Measurements from ENCODE around the gene ALG12. TPM values are rescaled to one million over a fixed set of nuclear protein-coding genes. Genes with fewer than 3 reads are reported as not detected.
"Not testable (repeated sequence)": the region's sequence is repeated elsewhere in the genome, so short reads cannot be mapped to it uniquely, and the experiment has no call there.

Gene ALG12
- total and polyA plus RNA-seq, 9 donors, result 3.5 to 19.2 (median 13.7) TPM

DNA sequence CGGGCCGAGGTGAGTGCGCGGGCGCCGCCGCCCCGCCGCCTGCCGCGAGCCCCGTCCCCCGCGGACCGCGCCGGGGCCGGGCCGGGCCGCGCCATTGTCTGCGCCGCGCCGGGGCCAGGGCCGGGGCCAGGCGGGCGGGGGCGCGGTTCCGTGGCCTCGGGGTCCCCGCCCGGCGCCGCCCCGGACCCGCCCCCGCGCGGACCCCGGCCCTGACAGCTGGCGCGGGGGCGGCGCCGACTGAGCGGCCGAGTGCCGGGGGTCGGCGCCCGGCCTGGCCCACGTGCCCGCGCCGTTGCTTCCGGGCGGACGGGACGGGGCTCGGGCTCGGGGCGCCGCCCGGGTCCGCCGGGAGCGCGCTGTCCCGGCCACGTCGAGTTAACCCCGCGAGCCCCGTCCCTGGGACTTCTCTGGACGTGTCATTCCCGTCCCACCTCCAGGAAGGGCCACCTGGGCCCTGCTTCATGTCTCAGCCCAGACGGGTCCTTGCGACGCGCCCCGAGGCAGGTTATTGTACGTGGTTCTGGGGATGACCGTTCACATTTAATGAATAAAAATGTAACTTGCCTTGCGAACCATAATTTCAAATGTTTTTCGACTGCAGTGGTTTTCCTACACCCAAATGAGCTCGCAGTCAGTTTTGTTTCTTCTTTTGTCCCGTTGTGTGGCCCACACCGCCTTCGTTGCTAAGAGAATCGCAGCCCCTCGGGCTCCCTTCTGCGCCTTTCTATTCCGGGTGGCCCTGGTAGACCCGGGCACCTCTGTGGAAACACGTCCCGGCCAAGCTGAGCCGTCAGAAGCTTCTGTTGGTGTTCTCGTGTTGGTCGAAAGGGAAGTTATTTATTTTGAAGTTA is 64.0 kb downstream of the ALG12 start:
- H3K27ac ChIP-seq, result peak overlapping the region; percentile 5 to 48
- H3K9me3 ChIP-seq, result no peaks in the 10 kb centered on the region
- no peaks in the 10 kb centered on the region for H3K36me3 ChIP-seq
- TF ChIP-seq, protein P1, sequence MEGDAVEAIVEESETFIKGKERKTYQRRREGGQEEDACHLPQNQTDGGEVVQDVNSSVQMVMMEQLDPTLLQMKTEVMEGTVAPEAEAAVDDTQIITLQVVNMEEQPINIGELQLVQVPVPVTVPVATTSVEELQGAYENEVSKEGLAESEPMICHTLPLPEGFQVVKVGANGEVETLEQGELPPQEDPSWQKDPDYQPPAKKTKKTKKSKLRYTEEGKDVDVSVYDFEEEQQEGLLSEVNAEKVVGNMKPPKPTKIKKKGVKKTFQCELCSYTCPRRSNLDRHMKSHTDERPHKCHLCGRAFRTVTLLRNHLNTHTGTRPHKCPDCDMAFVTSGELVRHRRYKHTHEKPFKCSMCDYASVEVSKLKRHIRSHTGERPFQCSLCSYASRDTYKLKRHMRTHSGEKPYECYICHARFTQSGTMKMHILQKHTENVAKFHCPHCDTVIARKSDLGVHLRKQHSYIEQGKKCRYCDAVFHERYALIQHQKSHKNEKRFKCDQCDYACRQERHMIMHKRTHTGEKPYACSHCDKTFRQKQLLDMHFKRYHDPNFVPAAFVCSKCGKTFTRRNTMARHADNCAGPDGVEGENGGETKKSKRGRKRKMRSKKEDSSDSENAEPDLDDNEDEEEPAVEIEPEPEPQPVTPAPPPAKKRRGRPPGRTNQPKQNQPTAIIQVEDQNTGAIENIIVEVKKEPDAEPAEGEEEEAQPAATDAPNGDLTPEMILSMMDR (IDR thresholded peaks at IDR 0.05), result no peak
- TF ChIP-seq POLR2A (IDR thresholded peaks at IDR 0.05), result no peak
- no peak for TF ChIP-seq EP300 (IDR thresholded peaks at IDR 0.05)
- peaks cover 19% of the 10 kb centered on the region for H3K4me1 ChIP-seq (ENCODE audit: insufficient read depth)
- peak overlapping the region; percentile 47 for H3K4me3 ChIP-seq
- DNase-seq, result peak in 3 of 5 donors; percentile 54 to 62 (median 59)
- intact Hi-C loops (cut with DNase I), result no loop called here
- no peaks in the 10 kb centered on the region for H3K27me3 ChIP-seq
- 1% methylated on average over 23 to 101 of the region's 101 CpGs for WGBS, 3 donors

DNA sequence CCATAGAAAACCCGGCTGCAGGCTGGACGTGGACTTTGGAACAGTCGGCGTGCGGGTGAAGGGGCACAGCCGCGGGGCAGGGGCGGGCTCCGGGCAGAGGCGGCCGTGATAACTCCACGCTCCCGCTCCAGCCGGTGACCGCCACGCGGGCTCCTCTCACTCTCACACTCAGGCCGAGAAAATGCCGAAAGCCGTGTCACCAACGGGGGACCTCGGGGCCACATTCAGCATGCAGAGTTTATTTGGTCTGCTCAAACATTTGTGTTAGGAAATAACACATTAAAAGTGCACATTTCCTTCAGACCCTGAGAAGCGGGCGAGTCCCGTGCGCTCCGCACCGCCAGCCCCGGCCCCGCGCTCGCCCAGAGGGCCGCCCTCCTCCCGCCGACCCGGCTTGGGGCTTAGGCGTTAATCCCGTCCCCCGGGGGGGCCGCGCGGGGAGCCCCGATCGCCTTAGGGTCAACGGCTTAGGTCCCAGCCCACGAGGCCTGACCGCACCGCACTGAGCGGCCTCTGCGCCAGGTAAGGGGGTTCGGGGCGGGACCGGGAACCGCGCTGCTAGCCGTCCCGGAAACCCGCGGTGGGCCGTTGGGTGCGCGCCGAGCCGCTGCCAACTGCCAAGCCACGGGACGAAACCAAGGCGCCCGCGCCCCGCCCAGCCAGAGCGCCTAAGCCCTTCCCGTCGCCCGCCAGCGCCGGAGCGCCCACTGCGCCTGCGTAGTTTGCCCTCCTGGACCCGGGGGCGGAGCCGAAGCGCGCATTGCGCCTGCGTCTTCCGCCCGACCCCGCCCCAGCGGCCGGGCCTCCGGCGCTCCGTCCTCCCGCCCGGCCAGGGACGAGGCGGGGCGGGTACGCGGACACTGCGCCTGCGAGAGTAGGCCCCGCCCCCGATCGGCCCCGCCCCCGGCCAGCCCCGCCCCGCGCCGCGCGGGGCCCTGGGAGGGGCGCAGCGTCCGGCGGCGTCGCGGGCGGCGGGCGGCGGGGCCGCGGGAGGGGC is 65.0 kb downstream of the ALG12 start, which contains the start of gene ZBED4:
Gene ZBED4 (plus strand): TSS at position 947 of the 997 bp plus-strand sequence. CDS start 29,819 bp downstream, outside the sequence.
- peak within 1 kb of the TSS; percentile 9 to 79 for H3K27ac ChIP-seq
- peak; percentile 64 for TF ChIP-seq POLR2A (IDR thresholded peaks at IDR 0.05)
- TF ChIP-seq EP300 (IDR thresholded peaks at IDR 0.05), result no peak
- DNase-seq, result peak; percentile 95 to 99 (median 98)
- H3K27me3 ChIP-seq, result no peaks in the 10 kb centered on the region
- 0 to 1% (median 1%) methylated on average over 65 to 127 of the region's 127 CpGs for WGBS, 3 donors
- intact Hi-C loops (cut with DNase I), result no loop called here
- no peaks in the 10 kb centered on the region for H3K36me3 ChIP-seq
- peaks cover 22% of the 10 kb centered on the region for H3K4me1 ChIP-seq (ENCODE audit: insufficient read depth)
- H3K4me3 ChIP-seq, result peak within 1 kb of the TSS; percentile 86
- no peaks in the 10 kb centered on the region for H3K9me3 ChIP-seq

DNA sequence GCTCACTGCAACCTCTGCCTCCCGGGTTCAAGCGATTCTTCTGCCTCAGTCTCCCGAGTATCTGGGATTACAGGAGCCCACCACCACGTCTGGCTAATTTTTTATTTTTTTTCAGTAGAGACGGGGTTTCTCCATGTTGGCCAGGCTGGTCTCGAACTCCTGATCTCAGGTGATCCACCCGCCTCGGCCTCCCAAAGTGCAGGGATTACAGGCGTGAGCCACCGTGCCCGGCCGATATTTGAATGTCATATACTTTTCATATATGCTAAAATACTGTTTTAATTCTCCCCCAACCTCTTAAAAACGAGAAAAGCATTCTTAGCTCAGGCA is 65.7 kb downstream of the ALG12 start:
- H3K36me3 ChIP-seq; H3K27me3 ChIP-seq; intact Hi-C loops (cut with DNase I); DNase-seq; H3K9me3 ChIP-seq; H3K27ac ChIP-seq: not testable (repeated sequence)
- Histone ChIP-seq H3K4me1 (ENCODE audit: insufficient read depth) (peaks cover 22% of the 10 kb centered on the region), H3K4me3 (peak overlapping the region; percentile 86)
- WGBS, 3 donors, result 49 to 55% (median 53%) methylated on average over 13 of the region's 13 CpGs

DNA sequence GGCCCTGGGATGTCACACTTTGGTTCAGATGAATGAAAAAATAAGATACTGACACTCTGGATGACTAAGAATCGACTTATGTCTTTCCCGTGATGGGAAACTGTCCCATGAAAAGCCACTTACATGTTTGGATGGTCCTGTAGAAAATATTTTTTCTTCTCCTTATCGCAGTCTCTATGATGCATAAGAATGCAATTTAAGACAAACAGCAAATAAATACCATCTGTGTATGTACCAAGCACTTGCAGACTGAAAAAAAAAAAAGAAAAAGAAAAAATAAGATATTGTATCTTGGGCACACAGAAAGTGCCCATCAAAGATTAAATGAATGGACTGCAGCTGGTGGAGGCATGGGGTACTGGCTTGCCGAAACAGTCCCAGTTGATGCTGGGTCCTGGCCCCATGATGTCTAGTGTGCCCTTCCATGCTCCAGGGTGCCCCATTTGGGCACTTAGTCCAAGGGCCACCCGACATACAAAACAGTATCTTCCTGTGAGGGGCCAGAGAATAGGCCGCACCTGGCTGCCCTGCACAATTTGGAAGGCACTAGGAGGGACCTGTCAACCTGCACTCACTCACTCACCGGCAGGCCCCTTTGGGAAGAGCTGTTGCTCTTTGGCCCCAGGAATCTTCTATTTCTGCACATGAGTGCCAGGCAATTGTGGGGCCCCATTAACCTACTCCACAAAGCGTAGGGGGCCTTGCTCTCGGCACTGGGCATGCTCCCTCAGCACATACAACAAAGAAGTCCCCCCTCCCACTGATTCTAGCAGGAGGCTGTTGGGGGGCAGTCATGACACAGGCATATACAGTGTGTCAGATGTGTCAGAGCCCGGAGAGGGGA is 67.1 kb downstream of the ALG12 start:
- no peak for DNase-seq
- no peaks in the 10 kb centered on the region for H3K27me3 ChIP-seq
- peaks cover 18% of the 10 kb centered on the region for H3K4me1 ChIP-seq (ENCODE audit: insufficient read depth)
- H3K36me3 ChIP-seq, result no peaks in the 10 kb centered on the region
- WGBS, 3 donors, result 81 to 88% (median 83%) methylated on average over 10 of the region's 10 CpGs
- no peak overlapping the region for H3K27ac ChIP-seq
- no peaks in the 10 kb centered on the region for H3K9me3 ChIP-seq
- TF ChIP-seq EP300 (IDR thresholded peaks at IDR 0.05) (no peak), POLR2A (IDR thresholded peaks at IDR 0.05) (no peak)
- TF ChIP-seq, protein P1 (IDR thresholded peaks at IDR 0.05), result no peak
- intact Hi-C loops (cut with DNase I), result no loop called here
- H3K4me3 ChIP-seq, result no peak overlapping the region

Small RNA genes lying within 50 kb of the gene (microRNA-seq; reads per million reads assigned to microRNA genes)
- 0 reads per million in 3 donors for gene MIR6821

Small RNA genes lying within 50 kb of the gene (small RNA-seq; reads per million reads assigned to genes)
- not detected for gene MIR6821

Other genes starting within 250 kb of the ALG12 start
- gene BRD1, start 90.6 kb downstream of the ALG12 start, total RNA-seq, result 10 to 100 TPM; 27.3 to 45.6 (median 40.2) TPM
- gene BRD1, start 90.6 kb downstream of the ALG12 start, polyA plus RNA-seq, result 10 to 100 TPM; 13.6 to 33.4 TPM
- gene ZBED4, start 64.6 kb downstream of the ALG12 start, total RNA-seq, result 1 to 10 TPM; 5.8 to 9.6 (median 8.5) TPM
- 1 to 10 TPM; 3.5 to 4.8 TPM for gene ZBED4, start 64.6 kb downstream of the ALG12 start, polyA plus RNA-seq
- gene CRELD2, start 196 bp upstream of the ALG12 start, total RNA-seq, result 10 to 100 TPM; 12.9 to 53.4 (median 27.8) TPM
- gene CRELD2, start 196 bp upstream of the ALG12 start, polyA plus RNA-seq, result 10 to 100 TPM in 1 of 2 donors, 1 to 10 TPM in 1; 9.5 to 21.4 TPM
- gene PIM3, start 42.3 kb upstream of the ALG12 start, total RNA-seq, result 100 to 1,000 TPM in 1 of 7 donors, 10 to 100 TPM in 6; 29.7 to 291 (median 45.3) TPM
- 10 to 100 TPM in 1 of 2 donors, 1 to 10 TPM in 1; 7.3 to 34.1 TPM for gene PIM3, start 42.3 kb upstream of the ALG12 start, polyA plus RNA-seq
- under 1 TPM in 3 of 7 donors, not detected in 4; 0.10 to 0.18 (median 0.10) TPM for gene IL17REL, start 94.3 kb upstream of the ALG12 start, total RNA-seq
- gene IL17REL, start 94.3 kb upstream of the ALG12 start, polyA plus RNA-seq, result under 1 TPM in 1 of 2 donors, not detected in 1; 0.05 TPM
- gene TTLL8, start 139.9 kb upstream of the ALG12 start, total RNA-seq, result not detected
- not detected for gene TTLL8, start 139.9 kb upstream of the ALG12 start, polyA plus RNA-seq
- gene MLC1, start 167.0 kb upstream of the ALG12 start, total RNA-seq, result 1 to 10 TPM in 1 of 7 donors, under 1 TPM in 4, not detected in 2; 0.11 to 1.1 (median 0.35) TPM
- under 1 TPM; 0.27 to 0.67 TPM for gene MLC1, start 167.0 kb upstream of the ALG12 start, polyA plus RNA-seq
- gene MOV10L1, start 171.6 kb upstream of the ALG12 start, total RNA-seq, result 1 to 10 TPM in 6 of 7 donors, under 1 TPM in 1; 0.94 to 6.3 (median 2.5) TPM
- gene MOV10L1, start 171.6 kb upstream of the ALG12 start, polyA plus RNA-seq, result 1 to 10 TPM; 1.6 to 2.0 TPM

Measured in ovary (tissue), 9 donors.